ENCODE data around the gene NPEPL1.

DNA sequence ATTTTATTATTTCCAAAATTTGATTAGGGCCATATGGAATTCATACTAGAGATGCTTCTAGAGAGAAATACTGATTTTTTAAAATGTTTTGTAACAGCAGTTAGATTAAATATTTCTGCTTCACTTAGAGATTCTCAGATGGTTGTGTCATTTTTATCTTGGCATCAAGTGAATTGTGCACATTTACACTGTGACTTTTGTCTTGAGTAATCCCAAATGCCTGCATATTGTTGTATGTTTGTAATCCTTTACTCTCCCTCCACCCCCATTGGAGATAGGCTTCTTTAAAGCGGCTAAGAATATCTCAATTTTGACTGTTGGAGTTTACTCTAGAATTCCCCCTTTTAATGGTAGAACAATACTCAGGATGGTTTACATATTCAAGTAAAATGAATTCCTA is 22.5 kb upstream of the NPEPL1 start:
- TF ChIP-seq, protein P1, sequence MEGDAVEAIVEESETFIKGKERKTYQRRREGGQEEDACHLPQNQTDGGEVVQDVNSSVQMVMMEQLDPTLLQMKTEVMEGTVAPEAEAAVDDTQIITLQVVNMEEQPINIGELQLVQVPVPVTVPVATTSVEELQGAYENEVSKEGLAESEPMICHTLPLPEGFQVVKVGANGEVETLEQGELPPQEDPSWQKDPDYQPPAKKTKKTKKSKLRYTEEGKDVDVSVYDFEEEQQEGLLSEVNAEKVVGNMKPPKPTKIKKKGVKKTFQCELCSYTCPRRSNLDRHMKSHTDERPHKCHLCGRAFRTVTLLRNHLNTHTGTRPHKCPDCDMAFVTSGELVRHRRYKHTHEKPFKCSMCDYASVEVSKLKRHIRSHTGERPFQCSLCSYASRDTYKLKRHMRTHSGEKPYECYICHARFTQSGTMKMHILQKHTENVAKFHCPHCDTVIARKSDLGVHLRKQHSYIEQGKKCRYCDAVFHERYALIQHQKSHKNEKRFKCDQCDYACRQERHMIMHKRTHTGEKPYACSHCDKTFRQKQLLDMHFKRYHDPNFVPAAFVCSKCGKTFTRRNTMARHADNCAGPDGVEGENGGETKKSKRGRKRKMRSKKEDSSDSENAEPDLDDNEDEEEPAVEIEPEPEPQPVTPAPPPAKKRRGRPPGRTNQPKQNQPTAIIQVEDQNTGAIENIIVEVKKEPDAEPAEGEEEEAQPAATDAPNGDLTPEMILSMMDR (IDR thresholded peaks at IDR 0.05): no peak
- TF ChIP-seq POLR2A (IDR thresholded peaks at IDR 0.05): no peak
